ENCODE results near the gene ELOVL6.
A peak's percentile ranks its signal among the peaks of the same experiment; 100 is the strongest.
"Not testable (repeated sequence)": the region's sequence is repeated elsewhere in the genome, so short reads cannot be mapped to it uniquely, and the experiment has no call there.

Gene ELOVL6

DNA sequence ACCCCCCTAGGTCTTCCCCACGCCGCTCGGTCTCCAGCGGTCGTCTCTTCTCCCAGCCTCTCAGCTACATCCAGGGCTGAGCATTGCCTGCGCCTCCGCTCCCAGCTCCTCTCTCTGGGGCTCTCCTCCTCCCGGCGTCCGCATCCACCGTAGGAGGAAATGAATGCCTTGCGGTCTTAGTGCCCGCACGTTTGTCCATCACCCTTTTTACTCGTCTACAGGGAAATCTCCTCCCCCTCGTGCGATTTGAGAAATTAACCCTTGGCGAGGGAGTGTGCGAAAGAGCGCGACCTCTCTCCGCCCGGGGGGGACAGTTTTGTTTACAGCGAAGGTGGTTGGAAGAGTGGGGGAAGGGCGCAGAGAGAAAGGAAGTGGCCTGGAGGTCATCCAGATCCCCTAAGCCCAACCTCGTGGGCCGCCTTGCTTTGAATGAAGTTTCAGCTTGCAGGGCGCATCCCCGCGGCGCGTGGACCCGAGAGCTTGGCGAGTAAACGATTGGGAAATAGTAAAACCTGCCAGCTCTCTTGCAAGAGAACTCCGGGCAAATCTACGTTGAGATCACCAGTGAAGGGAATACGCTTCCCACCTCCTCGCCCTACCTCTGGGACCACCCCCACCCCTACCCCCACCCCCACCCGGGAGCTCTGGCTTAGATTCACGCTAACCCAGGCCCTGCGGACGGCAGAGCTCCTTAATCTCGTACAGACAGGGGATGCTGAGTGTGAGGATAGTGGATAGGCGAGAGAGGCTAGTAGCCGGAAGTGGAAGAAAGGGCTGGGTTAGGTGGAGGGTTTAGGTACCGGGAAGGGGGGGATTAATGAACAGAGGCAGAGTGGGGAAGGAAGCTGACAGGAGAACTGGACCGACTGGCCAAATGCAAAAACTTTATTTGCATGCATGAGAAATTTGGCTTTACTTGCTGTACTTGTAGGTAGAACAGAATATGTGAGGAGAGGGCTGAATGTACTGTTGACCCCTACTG is at the start of gene ELOVL6:
TSS of gene ELOVL6 (minus strand) at position 181 of the 982 bp plus-strand sequence. CDS start 280 bp downstream, outside the sequence.
- DNase-seq: peak in 13 of 14 donors; percentile 28 to 86 (median 75)

GRCh38 chr4:110248100-110248499 is 49.7 kb upstream of the ELOVL6 start:
- no peak for DNase-seq

DNA sequence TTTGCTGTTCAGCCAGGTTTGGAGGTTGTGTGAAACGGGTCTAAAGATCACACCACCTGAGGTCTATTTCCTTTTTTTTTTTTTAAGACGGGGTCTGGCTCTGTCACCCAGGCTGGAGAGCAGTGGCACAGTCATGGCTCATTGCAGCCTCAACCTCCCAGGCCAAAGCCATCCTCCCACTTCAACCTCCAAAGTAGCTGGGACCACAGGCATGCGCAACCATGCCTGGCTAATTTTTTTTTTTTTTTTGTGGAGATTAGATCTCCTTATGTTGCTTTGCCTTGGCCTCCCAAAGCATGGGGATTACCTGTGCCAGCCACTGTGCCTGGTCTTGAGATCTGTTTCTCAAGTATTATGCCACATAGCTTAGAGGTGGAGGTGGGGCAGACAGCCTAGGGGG is 49.2 kb upstream of the ELOVL6 start:
- no peak for DNase-seq

GRCh38 chr4:110245577-110245976 is 47.2 kb upstream of the ELOVL6 start:
- no peak for DNase-seq

GRCh38 chr4:110236324-110236723 is 37.9 kb upstream of the ELOVL6 start:
- no peak for DNase-seq

GRCh38 chr4:110233581-110233980 is 35.2 kb upstream of the ELOVL6 start:
- not testable (repeated sequence) for DNase-seq

GRCh38 chr4:110231869-110232268 is 33.5 kb upstream of the ELOVL6 start:
- DNase-seq: no peak

- no peak for DNase-seq
Measured at GRCh38 chr4:110229266-110229665, 30.9 kb upstream of the ELOVL6 start.

- DNase-seq: no peak
Measured at GRCh38 chr4:110224812-110225211, 26.4 kb upstream of the ELOVL6 start.

DNA sequence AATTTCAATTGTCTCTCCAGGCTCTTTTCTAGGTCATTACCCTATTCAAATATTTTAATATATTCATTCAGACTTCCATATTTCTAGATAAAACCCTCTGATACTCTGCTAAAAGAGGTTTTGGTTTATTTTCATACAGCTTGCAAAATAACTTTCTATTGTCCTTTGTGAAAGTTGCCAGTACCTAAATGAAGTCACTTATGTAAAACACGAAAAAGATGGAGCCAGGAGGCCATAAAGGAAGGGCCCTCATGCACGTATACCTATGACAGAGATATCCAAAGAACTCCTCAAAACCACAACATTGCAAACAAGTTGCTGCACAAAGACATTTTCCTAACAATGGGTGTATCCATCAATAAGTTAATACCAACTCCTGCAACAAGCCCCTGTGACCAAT is 25.7 kb upstream of the ELOVL6 start:
- no peak for DNase-seq

GRCh38 chr4:110218935-110219334 is 20.5 kb upstream of the ELOVL6 start:
- DNase-seq: not testable (repeated sequence)

DNA sequence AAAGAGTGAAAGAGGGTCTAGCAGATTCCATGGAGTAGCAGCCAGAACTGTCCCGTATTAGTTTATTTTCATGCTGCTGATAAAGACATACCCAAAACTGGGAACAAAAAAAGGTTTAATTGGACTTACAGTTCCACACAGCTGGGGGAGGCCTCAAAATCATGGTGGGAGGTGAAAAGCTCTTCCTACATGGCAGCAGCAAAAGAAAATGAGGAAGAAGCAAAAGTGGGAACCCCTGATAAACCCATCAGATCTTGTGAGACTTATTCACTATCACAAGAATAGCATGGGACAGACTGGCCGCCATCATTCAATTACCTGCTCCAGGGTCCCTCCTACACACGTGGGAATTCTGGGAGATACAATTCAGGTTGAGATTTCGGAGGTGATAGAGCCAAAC is 18.8 kb upstream of the ELOVL6 start:
- not testable (repeated sequence) for DNase-seq

GRCh38 chr4:110216129-110216528 is 17.7 kb upstream of the ELOVL6 start:
- DNase-seq: no peak

GRCh38 chr4:110211770-110212061 is 13.3 kb upstream of the ELOVL6 start:
- no peak for DNase-seq

DNA sequence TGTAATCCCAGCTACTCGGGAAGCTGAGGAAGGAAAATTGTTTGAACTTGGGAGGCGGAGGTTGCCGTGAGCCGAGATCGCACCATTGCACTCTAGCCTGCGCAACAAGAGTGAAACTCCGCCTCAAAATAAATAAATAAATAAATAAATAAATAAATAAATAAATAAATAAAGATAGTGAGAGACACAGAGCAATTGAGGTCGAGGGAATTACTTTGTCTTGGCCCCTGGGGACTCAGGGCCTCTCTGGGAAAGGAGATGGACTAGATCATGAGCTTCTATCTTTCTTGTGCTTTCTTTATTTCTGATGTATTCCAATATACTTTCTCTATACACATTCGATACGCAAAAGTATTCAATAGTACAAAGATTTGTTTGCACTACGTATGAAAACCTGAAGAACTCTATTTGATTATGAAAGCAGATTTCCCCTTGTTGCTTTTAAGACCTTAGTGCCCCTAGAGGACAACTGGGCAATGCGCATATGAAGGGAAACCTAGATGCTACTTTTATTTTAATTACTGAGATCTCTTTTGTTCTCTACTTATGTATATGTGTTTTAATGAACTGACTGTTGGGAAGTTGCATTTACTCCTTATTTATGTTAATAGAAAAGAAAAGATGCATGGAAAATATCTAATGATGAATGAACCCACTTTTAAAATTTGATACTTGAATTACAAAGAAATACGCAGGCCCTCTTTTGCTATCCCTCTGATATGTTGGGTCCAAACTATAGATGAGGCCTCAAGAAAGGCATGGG is 12.8 kb upstream of the ELOVL6 start:
- DNase-seq: peak in 1 of 14 donors; percentile 0

GRCh38 chr4:110208419-110208818 is 10.0 kb upstream of the ELOVL6 start:
- DNase-seq: no peak

DNA sequence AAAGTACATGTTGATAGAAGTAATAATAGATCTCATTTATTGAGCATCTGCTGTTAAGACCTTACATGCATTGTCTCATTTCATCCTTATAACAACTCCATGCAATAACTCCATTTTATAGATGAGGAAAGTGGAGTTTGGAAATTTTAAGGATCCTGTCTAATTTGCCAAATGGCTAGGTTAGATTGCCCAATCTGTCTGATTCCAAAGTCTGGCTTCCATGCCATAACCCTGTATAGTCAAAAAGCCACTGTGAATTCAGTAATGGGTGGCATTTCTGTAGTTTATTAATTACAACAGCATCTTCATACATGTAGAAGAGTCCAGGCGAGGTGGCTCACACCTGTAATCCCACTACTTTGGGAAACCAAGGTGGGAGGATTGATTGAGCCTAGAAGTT is 8.8 kb upstream of the ELOVL6 start:
- no peak for DNase-seq

- no peak for DNase-seq
Measured at GRCh38 chr4:110202024-110202423, 3.6 kb upstream of the ELOVL6 start.

GRCh38 chr4:110201502-110201901 is 3.1 kb upstream of the ELOVL6 start:
- no peak for DNase-seq

GRCh38 chr4:110200689-110201088 is 2.3 kb upstream of the ELOVL6 start:
- no peak for DNase-seq

- DNase-seq: peak in 11 of 14 donors; percentile 38 to 74 (median 63)
Measured at GRCh38 chr4:110198049-110198434, 373 bp downstream of the ELOVL6 start.

DNA sequence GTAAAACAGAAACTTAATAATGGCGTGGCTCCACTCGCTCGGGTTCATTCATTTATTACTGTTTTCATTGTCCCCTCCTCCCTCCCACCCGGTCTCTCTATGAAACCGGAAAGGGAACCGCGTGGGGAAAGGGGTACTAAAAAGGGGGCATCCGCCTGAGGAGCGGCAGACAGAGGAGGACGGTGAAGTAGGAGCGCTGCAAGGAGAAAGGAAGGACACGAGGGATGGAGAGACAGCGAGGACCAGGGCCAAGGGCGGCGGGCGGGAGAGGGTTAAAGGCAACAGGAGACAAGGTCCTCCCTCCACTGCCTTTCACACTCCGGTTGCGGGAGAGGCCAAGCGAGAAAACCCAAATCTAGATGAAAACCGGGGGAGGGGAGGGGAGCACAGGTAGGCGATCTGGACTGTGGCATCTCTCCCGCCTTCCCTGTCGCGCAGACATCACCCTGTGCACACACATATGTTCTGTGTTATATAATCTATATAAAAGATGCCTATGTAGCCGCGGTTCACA is 829 bp downstream of the ELOVL6 start:
- DNase-seq: peak in 13 of 14 donors; percentile 21 to 77 (median 70)

- DNase-seq: peak in 13 of 14 donors; percentile 48 to 84 (median 68)
Measured at GRCh38 chr4:110196871-110197528, 1.4 kb downstream of the ELOVL6 start.

Measured in C1 segment of cervical spinal cord (tissue), 14 donors.